BLaER1 (cell line): Measurements from ENCODE around the gene TENM4.

Experiments
- H3K27ac ChIP-seq: shearing (Covaris generic); formaldehyde crosslinking; 2 replicates; pipeline ENCODE4 v1.8.1; 2022
- H3K27me3 ChIP-seq: shearing (Covaris generic); formaldehyde crosslinking; 2 replicates; pipeline ENCODE4 v1.8.1; 2022
- H3K36me3 ChIP-seq: shearing (Covaris generic); formaldehyde crosslinking; 2 replicates; pipeline ENCODE4 v1.8.1; 2022
- H3K4me1 ChIP-seq: shearing (Covaris generic); formaldehyde crosslinking; 2 replicates; pipeline ENCODE4 v1.8.1; 2022
- H3K4me2 ChIP-seq: shearing (Covaris generic); formaldehyde crosslinking; 2 replicates; pipeline ENCODE4 v1.8.1; 2022
- H3K4me3 ChIP-seq: shearing (Covaris generic); formaldehyde crosslinking; 2 replicates; pipeline ENCODE4 v1.8.1; 2022
- H3K9ac ChIP-seq: shearing (Covaris generic); formaldehyde crosslinking; 2 replicates; pipeline ENCODE4 v1.8.1; 2022
- H3K9me3 ChIP-seq: shearing (Covaris generic); formaldehyde crosslinking; 2 replicates; pipeline ENCODE4 v1.8.1; 2022
- H4K20me1 ChIP-seq: shearing (Covaris generic); formaldehyde crosslinking; 2 replicates; pipeline ENCODE4 v1.8.1; 2022
- Cebpa-rat ChIP-seq: shearing (Covaris generic); IDR thresholded peaks from 2 replicates; pipeline ENCODE4 v1.8.1; 2022

The TENM4 gene

DNA sequence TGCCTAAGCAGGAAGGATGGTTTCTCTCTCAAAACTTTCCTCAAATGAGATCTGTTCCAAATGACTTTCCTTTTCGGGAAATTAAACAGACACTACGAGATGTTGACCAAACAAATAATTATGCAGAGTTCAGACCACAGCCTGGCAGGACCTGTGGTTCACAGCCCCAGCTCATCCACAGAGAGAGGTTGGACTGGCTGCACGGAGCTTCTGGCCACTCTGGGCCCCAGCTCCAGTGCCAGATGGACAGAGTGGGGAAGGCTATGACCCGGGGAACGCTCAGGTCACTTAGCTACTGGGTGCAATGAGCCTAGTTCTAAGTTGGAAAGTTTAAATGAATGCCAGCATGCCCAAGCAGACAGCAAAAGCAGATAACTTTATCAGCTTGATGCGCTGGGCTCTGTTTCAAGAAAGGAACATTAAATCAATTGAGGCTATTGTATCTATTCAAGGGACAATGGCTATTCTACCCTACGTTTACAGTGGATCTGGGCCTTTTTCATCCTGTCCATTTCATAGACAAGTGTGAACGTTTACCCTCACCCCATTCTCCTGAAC is 710.5 kb downstream of the TENM4 start:
- no peak for TF ChIP-seq Cebpa-rat
- H3K9ac ChIP-seq = no peak overlapping the region
- no peaks in the 10 kb centered on the region for H4K20me1 ChIP-seq
- no peaks in the 10 kb centered on the region for H3K4me1 ChIP-seq
- no peaks in the 10 kb centered on the region for H3K9me3 ChIP-seq
- H3K4me2 ChIP-seq = no peak overlapping the region
- peaks cover 39% of the 10 kb centered on the region; the same call in 1 of the 2 replicates for H3K36me3 ChIP-seq
- H3K27ac ChIP-seq = no peak overlapping the region
- no peak overlapping the region for H3K4me3 ChIP-seq
- H3K27me3 ChIP-seq = no peaks in the 10 kb centered on the region

DNA sequence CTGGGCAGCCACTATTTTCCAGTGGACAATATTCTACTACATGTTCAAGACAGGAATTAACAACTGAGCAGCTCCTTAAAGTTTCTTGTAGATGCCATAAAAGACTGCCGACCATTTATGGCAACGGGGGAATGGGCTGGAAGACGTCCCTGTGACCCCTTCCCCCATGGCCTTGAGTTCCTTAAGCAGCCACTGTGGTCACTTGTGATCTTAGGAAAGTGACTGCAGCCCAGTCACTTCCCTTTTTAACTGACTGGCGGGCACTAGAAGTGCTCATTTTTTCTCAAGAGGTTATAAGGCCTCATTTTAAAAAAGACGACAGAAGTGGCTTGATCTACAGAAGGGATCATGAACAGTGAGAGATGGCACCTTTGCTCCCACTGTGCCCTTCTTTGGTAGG is 713.0 kb downstream of the TENM4 start:
- Histone ChIP-seq H3K4me1 (peaks cover 3% of the 10 kb centered on the region; the same call in 1 of the 2 replicates), H3K36me3 (peaks cover 56% of the 10 kb centered on the region), H4K20me1 (no peaks in the 10 kb centered on the region), H3K27me3 (no peaks in the 10 kb centered on the region), H3K4me3 (no peak overlapping the region), H3K27ac (no peak overlapping the region), H3K4me2 (no peak overlapping the region), H3K9me3 (no peaks in the 10 kb centered on the region), H3K9ac (no peak overlapping the region)
- no peak for TF ChIP-seq Cebpa-rat

DNA sequence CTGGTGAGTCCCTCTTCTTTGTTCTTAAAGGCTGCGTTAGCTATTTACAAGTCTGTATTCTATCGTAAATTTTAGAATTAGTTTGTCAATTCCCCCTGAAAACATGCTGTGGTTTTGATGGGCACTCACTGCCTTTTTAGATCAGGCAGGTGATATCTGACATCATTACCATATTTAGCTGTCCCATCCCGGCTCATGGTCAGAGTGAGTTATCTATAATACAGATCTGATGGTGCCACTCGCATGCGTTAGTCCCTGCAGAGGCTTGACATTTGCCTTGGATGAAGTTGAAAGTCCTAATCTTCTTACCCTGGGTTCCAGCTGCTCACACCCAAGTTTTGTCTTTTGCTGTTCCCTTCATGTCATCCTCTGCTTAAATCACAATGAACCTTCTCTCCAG is 715.6 kb downstream of the TENM4 start:
- TF ChIP-seq Cebpa-rat = no peak
- H3K27me3 ChIP-seq = no peaks in the 10 kb centered on the region
- H3K4me3 ChIP-seq = no peak overlapping the region
- peaks cover 5% of the 10 kb centered on the region; the same call in 1 of the 2 replicates for H3K4me1 ChIP-seq
- peaks cover 62% of the 10 kb centered on the region for H3K36me3 ChIP-seq
- H3K27ac ChIP-seq = no peak overlapping the region
- H3K9me3 ChIP-seq = no peaks in the 10 kb centered on the region
- H4K20me1 ChIP-seq = no peaks in the 10 kb centered on the region
- H3K9ac ChIP-seq = no peak overlapping the region
- H3K4me2 ChIP-seq = no peak overlapping the region

DNA sequence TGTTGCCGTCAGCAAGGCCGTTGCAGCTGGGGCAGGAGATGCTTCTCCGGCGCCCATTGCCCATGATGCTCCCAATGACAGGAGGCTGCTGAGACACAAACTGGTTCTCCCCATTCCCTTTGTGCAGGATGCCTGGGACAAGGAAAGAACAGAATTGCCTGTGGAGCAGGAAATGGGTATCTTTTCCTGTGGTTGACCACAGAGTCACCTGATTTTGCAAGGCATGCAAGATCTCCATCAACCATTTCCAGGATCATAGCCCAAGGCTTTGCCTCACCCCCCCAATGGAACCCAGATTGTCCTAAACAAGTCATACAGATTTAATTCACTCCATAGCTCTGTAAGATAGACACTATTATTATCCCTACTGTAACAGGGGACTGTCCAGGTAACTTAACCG is 718.0 kb downstream of the TENM4 start:
- Histone ChIP-seq H3K4me1 (peaks cover 5% of the 10 kb centered on the region; the same call in 1 of the 2 replicates), H3K27me3 (no peaks in the 10 kb centered on the region), H3K9me3 (no peaks in the 10 kb centered on the region), H4K20me1 (no peaks in the 10 kb centered on the region), H3K4me3 (no peak overlapping the region), H3K36me3 (peaks cover 51% of the 10 kb centered on the region), H3K9ac (no peak overlapping the region), H3K4me2 (no peak overlapping the region), H3K27ac (no peak overlapping the region)
- no peak for TF ChIP-seq Cebpa-rat

DNA sequence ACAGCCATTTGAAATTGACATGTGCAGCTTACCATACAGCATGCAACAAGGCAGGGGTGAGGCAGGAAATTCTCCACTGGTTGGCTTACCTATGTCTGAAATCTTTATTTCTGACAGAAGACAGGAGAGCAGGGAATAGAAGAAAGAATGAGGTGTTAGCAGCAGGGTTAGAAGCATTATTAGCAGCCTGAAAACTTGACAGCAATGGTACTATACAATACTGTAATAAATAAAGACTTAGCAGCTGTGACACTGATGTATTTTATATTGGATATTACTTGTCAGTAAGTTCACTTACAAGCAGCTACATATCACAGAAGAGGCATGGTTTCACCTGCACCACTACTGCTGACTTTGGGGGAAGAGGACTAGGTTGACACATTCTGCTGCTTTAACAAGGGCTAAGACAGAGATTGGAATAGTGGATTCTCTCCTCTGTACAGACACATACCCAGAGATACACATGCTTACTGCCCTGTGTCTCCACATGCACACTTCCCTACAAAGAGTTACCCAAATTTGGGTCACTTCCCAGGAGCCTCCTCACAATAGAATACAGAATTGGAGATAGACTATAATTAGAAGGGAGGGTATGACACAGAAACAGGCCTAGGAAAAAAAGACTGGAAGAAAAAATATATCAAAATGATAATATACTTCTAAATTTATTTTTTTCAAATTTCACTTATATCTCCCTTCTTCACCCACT is 720.4 kb downstream of the TENM4 start:
- H3K9ac ChIP-seq = no peak overlapping the region
- H3K4me3 ChIP-seq = no peak overlapping the region
- H3K4me2 ChIP-seq = no peak overlapping the region
- no peak for TF ChIP-seq Cebpa-rat
- H3K27me3 ChIP-seq = no peaks in the 10 kb centered on the region
- H3K36me3 ChIP-seq = peaks cover 36% of the 10 kb centered on the region
- no peaks in the 10 kb centered on the region for H4K20me1 ChIP-seq
- no peaks in the 10 kb centered on the region for H3K9me3 ChIP-seq
- H3K27ac ChIP-seq = no peak overlapping the region
- H3K4me1 ChIP-seq = peaks cover 5% of the 10 kb centered on the region; the same call in 1 of the 2 replicates

DNA sequence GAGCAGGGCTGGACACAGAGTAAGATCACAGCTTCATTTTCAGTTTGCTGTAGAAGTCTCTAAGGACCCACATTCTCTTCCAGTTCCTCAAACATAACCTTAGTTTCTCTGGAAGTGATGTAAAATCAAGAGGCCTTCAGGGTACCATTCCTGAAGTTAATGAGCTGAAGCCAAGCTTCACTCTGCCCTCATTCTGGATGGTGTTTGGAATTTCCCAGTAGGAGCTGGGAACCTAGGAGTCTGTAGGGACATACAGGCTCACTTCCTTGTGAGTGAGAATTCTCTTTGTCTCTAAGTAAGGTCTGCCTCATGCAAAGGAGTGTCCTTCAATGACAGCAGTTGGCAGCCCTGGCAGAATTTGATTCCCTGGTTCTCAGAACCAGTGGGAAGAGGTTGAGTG is 723.8 kb downstream of the TENM4 start:
- Histone ChIP-seq H3K4me3 (no peak overlapping the region), H3K9me3 (no peaks in the 10 kb centered on the region), H3K4me2 (no peak overlapping the region), H3K9ac (no peak overlapping the region), H4K20me1 (no peaks in the 10 kb centered on the region), H3K36me3 (peaks cover 11% of the 10 kb centered on the region; the same call in 1 of the 2 replicates), H3K4me1 (no peaks in the 10 kb centered on the region), H3K27ac (no peak overlapping the region), H3K27me3 (no peaks in the 10 kb centered on the region)
- no peak for TF ChIP-seq Cebpa-rat

DNA sequence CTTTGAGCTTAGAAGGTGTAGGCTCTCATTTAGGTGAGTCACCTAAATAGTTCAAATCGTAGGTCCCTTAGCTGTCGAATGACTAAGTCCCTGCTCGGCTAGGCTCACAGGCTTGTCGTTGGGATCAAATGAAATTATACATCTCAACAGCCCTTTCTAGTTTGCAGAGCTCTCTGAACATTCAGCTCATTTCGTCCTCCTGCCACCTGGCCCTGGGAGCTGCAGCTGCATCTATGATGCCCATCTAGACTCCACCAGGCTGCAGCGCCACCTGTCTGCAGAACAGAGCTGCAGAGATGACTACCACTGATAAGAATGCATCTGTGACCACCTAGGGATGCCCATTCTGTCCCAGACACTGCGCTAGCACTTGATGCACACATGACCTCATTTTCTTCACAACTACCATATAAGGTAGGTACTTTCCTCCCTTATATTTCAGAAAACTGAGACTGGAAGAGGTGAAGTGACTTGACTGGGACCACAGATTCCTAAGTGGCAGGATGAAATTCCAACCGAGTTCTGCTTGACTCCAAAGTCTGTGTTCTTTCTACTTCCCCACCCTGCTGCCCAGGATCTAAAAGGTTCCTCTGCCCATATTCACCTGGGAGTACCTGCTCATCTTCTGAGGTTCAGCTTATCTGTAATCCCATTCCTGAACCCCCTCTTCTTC is 725.1 kb downstream of the TENM4 start:
- Histone ChIP-seq H4K20me1 (no peaks in the 10 kb centered on the region), H3K4me3 (no peak overlapping the region), H3K9me3 (no peaks in the 10 kb centered on the region), H3K36me3 (no peaks in the 10 kb centered on the region), H3K27ac (no peak overlapping the region), H3K4me1 (no peaks in the 10 kb centered on the region), H3K27me3 (no peaks in the 10 kb centered on the region), H3K4me2 (no peak overlapping the region), H3K9ac (no peak overlapping the region)
- no peak for TF ChIP-seq Cebpa-rat

DNA sequence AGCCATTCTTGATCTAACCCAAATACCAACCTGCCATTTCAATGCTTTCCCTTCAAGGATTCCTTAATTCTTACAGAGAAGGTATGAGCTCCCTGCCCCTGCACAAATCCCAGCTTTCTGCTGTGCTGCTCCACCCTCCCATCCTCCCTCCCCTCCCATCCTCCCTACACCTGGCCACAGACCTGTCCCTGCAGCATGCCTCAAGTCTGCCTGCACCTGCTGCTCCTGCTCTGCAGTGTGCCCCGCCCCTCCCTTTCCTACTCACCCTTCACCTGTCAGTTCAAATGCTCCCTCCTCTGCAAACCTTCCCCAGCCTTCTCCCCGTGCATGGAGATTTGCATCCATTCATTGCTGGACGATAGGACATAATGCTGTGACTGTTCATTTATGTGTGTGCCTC is 726.3 kb downstream of the TENM4 start:
- Histone ChIP-seq H3K36me3 (no peaks in the 10 kb centered on the region), H4K20me1 (no peaks in the 10 kb centered on the region), H3K4me2 (no peak overlapping the region), H3K27me3 (no peaks in the 10 kb centered on the region), H3K27ac (no peak overlapping the region), H3K9ac (no peak overlapping the region), H3K9me3 (no peaks in the 10 kb centered on the region), H3K4me3 (no peak overlapping the region), H3K4me1 (no peaks in the 10 kb centered on the region)
- TF ChIP-seq Cebpa-rat = no peak

DNA sequence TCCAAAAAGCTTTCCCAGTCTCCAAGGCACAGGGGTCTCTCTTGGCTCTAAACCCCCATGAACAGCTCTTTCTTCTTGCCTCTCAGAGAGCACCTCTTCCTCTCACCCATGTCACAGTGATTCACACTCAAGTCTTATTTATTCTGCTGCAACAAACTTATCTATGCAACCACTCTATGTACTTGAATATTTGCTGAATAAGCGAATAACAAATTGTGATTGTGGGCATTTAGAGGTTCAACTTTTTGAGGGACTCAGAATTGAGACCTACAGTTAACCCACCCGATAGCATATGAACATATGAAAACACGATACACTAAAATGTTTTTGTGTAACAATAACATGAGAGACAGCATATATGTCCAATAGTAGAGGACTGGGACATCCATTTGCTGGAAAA is 729.1 kb downstream of the TENM4 start:
- Histone ChIP-seq H3K4me2 (no peak overlapping the region), H3K9ac (no peak overlapping the region), H3K4me1 (no peaks in the 10 kb centered on the region), H3K27me3 (no peaks in the 10 kb centered on the region), H3K27ac (no peak overlapping the region), H3K4me3 (no peak overlapping the region), H4K20me1 (no peaks in the 10 kb centered on the region), H3K9me3 (no peaks in the 10 kb centered on the region), H3K36me3 (peaks cover 18% of the 10 kb centered on the region)
- TF ChIP-seq Cebpa-rat = no peak

DNA sequence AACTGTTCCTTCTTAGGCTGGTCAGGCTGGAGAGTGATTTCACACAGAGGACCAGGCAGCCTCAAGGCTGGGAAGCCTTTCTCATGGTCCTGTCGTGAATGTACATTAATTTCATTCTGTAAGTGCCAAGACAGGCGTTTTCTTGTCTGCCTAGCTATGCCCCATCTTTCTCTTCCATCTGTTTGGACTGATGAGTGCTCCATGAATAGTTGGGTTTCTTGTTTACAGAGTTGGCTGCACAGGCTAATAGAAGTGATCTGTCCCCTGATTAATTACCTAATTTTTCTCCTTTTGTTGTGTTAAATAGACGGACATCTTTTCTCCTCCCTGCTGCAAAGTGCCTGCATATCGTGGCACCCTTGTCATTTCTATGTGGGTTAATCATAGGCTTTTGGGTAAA is 730.4 kb downstream of the TENM4 start:
- Histone ChIP-seq H4K20me1 (no peaks in the 10 kb centered on the region), H3K27ac (no peak overlapping the region), H3K9ac (no peak overlapping the region), H3K4me2 (no peak overlapping the region), H3K4me3 (no peak overlapping the region), H3K9me3 (no peaks in the 10 kb centered on the region), H3K36me3 (peaks cover 26% of the 10 kb centered on the region), H3K4me1 (no peaks in the 10 kb centered on the region), H3K27me3 (no peaks in the 10 kb centered on the region)
- TF ChIP-seq Cebpa-rat = no peak
